Gastroesophageal sphincter (tissue), 4 donors: ENCODE results near the gene RTKN2. TPM values are rescaled to one million over a fixed set of nuclear protein-coding genes. Genes with fewer than 3 reads are reported as not detected.

ENCODE experiments used
- ATAC-seq: fragments of 150-250 bp; one replicate; pipeline ENCODE4 v1.9.1; 2016; ENCODE audit warnings: mild to moderate bottlenecking, moderate library complexity
- H3K27ac ChIP-seq, 4 donors: fragments of 200-600 bp; sonication (generic) in 3 of 4; 1 replicate in 3 of 4; 2 replicates in 1 of 4; pipeline ENCODE4 v1.5.1; 2016 to 2019
- H3K27me3 ChIP-seq: fragments of 200-600 bp; sonication (generic); one replicate; pipeline ENCODE4 v1.5.1; 2019
- H3K36me3 ChIP-seq, 2 donors: fragments of 200-600 bp; sonication (generic); one replicate each; pipeline ENCODE4 v1.5.1; 2019; ENCODE audit warnings: control low read depth in 1 of 2
- H3K4me1 ChIP-seq, 3 donors: fragments of 200-600 bp; sonication (generic); 1 replicate in 2 of 3; 2 replicates in 1 of 3; pipeline ENCODE4 v1.5.1; 2016 to 2019; ENCODE audit warnings: control low read depth in 2 of 3
- H3K4me3 ChIP-seq, 2 donors: fragments of 200-600 bp; sonication (generic); one replicate each; pipeline ENCODE4 v1.5.1; 2019; ENCODE audit warnings: mild to moderate bottlenecking in 1 of 2, moderate library complexity in 1 of 2
- H3K9me3 ChIP-seq, 3 donors: fragments of 200-600 bp; sonication (generic); one replicate each; pipeline ENCODE4 v1.5.1; 2017 to 2019; ENCODE audit warnings: control low read depth in 2 of 3
- CTCF ChIP-seq, 4 experiments: fragments of 200-600 bp in 2 of 4; fragments of 450-650 bp in 2 of 4; sonication (generic) in 1 of 4; IDR thresholded peaks; one replicate each; pipeline ENCODE4 v1.5.1; 2017 to 2019; ENCODE audit warnings: antibody characterized with exemption in 4 of 4, mild to moderate bottlenecking in 2 of 4, moderate library complexity in 2 of 4
- EP300 ChIP-seq: sonication (generic); formaldehyde crosslinking; IDR thresholded peaks from one replicate; pipeline ENCODE4 v1.6.1; 2017; ENCODE audit warnings: antibody characterized with exemption, mild to moderate bottlenecking
- POLR2A ChIP-seq, 2 donors: fragments of 450-650 bp; IDR thresholded peaks; one replicate each; pipeline ENCODE4 v1.6.1; 2017; ENCODE audit warnings: antibody characterized with exemption in 2 of 2, mild to moderate bottlenecking in 2 of 2, moderate library complexity in 1 of 2
- POLR2AphosphoS5 ChIP-seq: sonication (generic); formaldehyde crosslinking; IDR thresholded peaks from one replicate; pipeline ENCODE4 v1.6.1; 2017; ENCODE audit warnings: antibody characterized with exemption
- WGBS, 2 donors: methylation state at CpG; one replicate each; pipeline ENCODE4 v1.1.5; 2018; ENCODE audit warnings: low coverage in 1 of 2; 5-methylcytosine and 5-hydroxymethylcytosine counted together
- total RNA-seq, 4 donors: library from RNA; depleted of rRNA; stranded (reverse); fragments of >200 nt; gene quantifications; one replicate each; pipeline ENCODE4 v1.1.0, GENCODE V29; 2016

Gene RTKN2
- total RNA-seq, 4 donors from 2014 or later: not detected

- ATAC-seq: no peak
- H3K36me3 ChIP-seq: no peaks in the 10 kb centered on the region
- no peak overlapping the region for H3K4me3 ChIP-seq
- no peak overlapping the region for H3K27ac ChIP-seq
- H3K27me3 ChIP-seq: no peaks in the 10 kb centered on the region
- WGBS, 2 donors: 71 to 80% methylated on average over 3 of the region's 4 CpGs
- peaks cover 0 to 7% (median 0%) of the 10 kb centered on the region in 3 donors for H3K4me1 ChIP-seq
- H3K9me3 ChIP-seq: no peaks in the 10 kb centered on the region
- TF ChIP-seq EP300 (no peak), POLR2AphosphoS5 (no peak), POLR2A (IDR thresholded peaks at IDR 0.05) (no peak), CTCF (IDR thresholded peaks at IDR 0.05) (no peak)
Observed at GRCh38 chr10:62230344-62231121, 38.1 kb downstream of the RTKN2 start.

GRCh38 chr10:62225362-62225761 lies 43.3 kb downstream of the RTKN2 start:
- H3K27ac ChIP-seq: no peak overlapping the region
- H3K36me3 ChIP-seq: no peaks in the 10 kb centered on the region
- no peaks in the 10 kb centered on the region for H3K27me3 ChIP-seq
- H3K4me1 ChIP-seq: no peaks in the 10 kb centered on the region
- ATAC-seq: no peak
- no peak overlapping the region for H3K4me3 ChIP-seq
- no peaks in the 10 kb centered on the region for H3K9me3 ChIP-seq
- TF ChIP-seq POLR2AphosphoS5 (no peak), CTCF (IDR thresholded peaks at IDR 0.05) (no peak), EP300 (no peak), POLR2A (IDR thresholded peaks at IDR 0.05) (no peak)
- WGBS, 2 donors: 89 to 93% methylated on average over 3 of the region's 3 CpGs

GRCh38 chr10:62224606-62225005 lies 44.0 kb downstream of the RTKN2 start:
- TF ChIP-seq POLR2A (IDR thresholded peaks at IDR 0.05) (no peak), CTCF (IDR thresholded peaks at IDR 0.05) (no peak)
- no peak for ATAC-seq
- WGBS, 2 donors: 75% methylated on average over 1 of the region's 1 CpG; no CpG with 5 or more reads in 1 of the 2 donors
- Histone ChIP-seq H3K4me1 (no peaks in the 10 kb centered on the region), H3K36me3 (no peaks in the 10 kb centered on the region), H3K9me3 (no peaks in the 10 kb centered on the region), H3K27ac (no peak overlapping the region), H3K4me3 (no peak overlapping the region), H3K27me3 (no peaks in the 10 kb centered on the region)

- no peaks in the 10 kb centered on the region for H3K9me3 ChIP-seq
- 85% methylated on average over 5 to 6 of the region's 6 CpGs for WGBS, 2 donors
- H3K36me3 ChIP-seq: no peaks in the 10 kb centered on the region
- H3K27me3 ChIP-seq: no peaks in the 10 kb centered on the region
- H3K4me1 ChIP-seq: no peaks in the 10 kb centered on the region
- no peak for ATAC-seq
- TF ChIP-seq CTCF (IDR thresholded peaks at IDR 0.05): no peak
- TF ChIP-seq EP300: no peak
- no peak for TF ChIP-seq POLR2AphosphoS5
- no peak for TF ChIP-seq POLR2A (IDR thresholded peaks at IDR 0.05)
- no peak overlapping the region for H3K4me3 ChIP-seq
- no peak overlapping the region for H3K27ac ChIP-seq
Observed at GRCh38 chr10:62217683-62218082, 51.0 kb downstream of the RTKN2 start.

GRCh38 chr10:62214364-62214874 lies 54.2 kb downstream of the RTKN2 start:
- Histone ChIP-seq H3K36me3 (no peaks in the 10 kb centered on the region), H3K9me3 (no peaks in the 10 kb centered on the region), H3K27ac (no peak overlapping the region), H3K4me3 (no peak overlapping the region), H3K4me1 (no peaks in the 10 kb centered on the region), H3K27me3 (no peaks in the 10 kb centered on the region)
- WGBS, 2 donors: 88 to 100% methylated on average over 3 of the region's 3 CpGs
- ATAC-seq: no peak
- TF ChIP-seq CTCF (IDR thresholded peaks at IDR 0.05): no peak
- TF ChIP-seq POLR2AphosphoS5: no peak
- TF ChIP-seq EP300: no peak
- TF ChIP-seq POLR2A (IDR thresholded peaks at IDR 0.05): no peak
